Muscle of back (tissue), 11 donors: ENCODE results near the gene STK32B. TPM values are rescaled to one million over a fixed set of nuclear protein-coding genes. Genes with fewer than 3 reads are reported as not detected.

ENCODE experiments used
- DNase-seq, 3 donors: peaks; one replicate each; pipeline versions ENCODE4 v3.0.0 to v3.0.0-alpha.2; 2013
- polyA plus RNA-seq, 10 donors: library from polyadenylated mRNA; unstranded; fragments of 120-200 nt; gene quantifications; one replicate each; pipeline ENCODE4 v1.2.1, GENCODE V29; 2013; ENCODE audit not compliant: insufficient read length in 10 of 10

Gene STK32B
- polyA plus RNA-seq, 10 donors, result 5.6 to 13.3 (median 7.3) TPM

- no peak for DNase-seq
Measured at GRCh38 chr4:5469151-5469775, 418.0 kb downstream of the STK32B start.

GRCh38 chr4:5469861-5470260 is 418.6 kb downstream of the STK32B start:
- peak in 1 of 3 donors; percentile 15 for DNase-seq

GRCh38 chr4:5470318-5471198 is 419.3 kb downstream of the STK32B start:
- DNase-seq, result no peak

GRCh38 chr4:5471206-5471605 is 419.9 kb downstream of the STK32B start:
- no peak for DNase-seq

GRCh38 chr4:5471691-5472090 is 420.4 kb downstream of the STK32B start:
- no peak for DNase-seq

GRCh38 chr4:5472160-5472591 is 420.9 kb downstream of the STK32B start:
- peak in 1 of 3 donors; percentile 9 for DNase-seq

- DNase-seq, result no peak
Measured at GRCh38 chr4:5473125-5473524, 421.8 kb downstream of the STK32B start.

- DNase-seq, result no peak
Measured at GRCh38 chr4:5474756-5475155, 423.5 kb downstream of the STK32B start.

- no peak for DNase-seq
Measured at GRCh38 chr4:5477613-5478012, 426.3 kb downstream of the STK32B start.

- no peak for DNase-seq
Measured at GRCh38 chr4:5478169-5478568, 426.9 kb downstream of the STK32B start.

- DNase-seq, result no peak
Measured at GRCh38 chr4:5478697-5479096, 427.4 kb downstream of the STK32B start.

GRCh38 chr4:5479518-5480060 is 428.3 kb downstream of the STK32B start:
- no peak for DNase-seq

GRCh38 chr4:5488413-5488812 is 437.1 kb downstream of the STK32B start:
- no peak for DNase-seq

- DNase-seq, result no peak
Measured at GRCh38 chr4:5489260-5489659, 438.0 kb downstream of the STK32B start.

GRCh38 chr4:5497489-5497888 is 446.2 kb downstream of the STK32B start:
- DNase-seq, result no peak

GRCh38 chr4:5500165-5500564 is 448.9 kb downstream of the STK32B start:
- no peak for DNase-seq

- DNase-seq, result peak in 2 of 3 donors; percentile 19 to 28
Measured at GRCh38 chr4:5503336-5503936, 452.2 kb downstream of the STK32B start.

- DNase-seq, result no peak
Measured at GRCh38 chr4:5504486-5504885, 453.2 kb downstream of the STK32B start.

- no peak for DNase-seq
Measured at GRCh38 chr4:5510504-5510903, 459.2 kb downstream of the STK32B start.

- DNase-seq, result no peak
Measured at GRCh38 chr4:5511791-5512190, 460.5 kb downstream of the STK32B start.

GRCh38 chr4:5515646-5516045 is 464.4 kb downstream of the STK32B start:
- DNase-seq, result no peak

- no peak for DNase-seq
Measured at GRCh38 chr4:5517372-5517771, 466.1 kb downstream of the STK32B start.
